Thyroid gland (tissue), 4 donors: Measurements from ENCODE around the gene ABCG5. TPM values are rescaled to one million over a fixed set of nuclear protein-coding genes. Genes with fewer than 3 reads are reported as not detected.

Source experiments
- DNase-seq, 2 donors: peaks; one replicate each; pipeline ENCODE4 v3.0.0-alpha.2; 2019
- H3K27ac ChIP-seq, 3 donors: fragments of 200-600 bp; sonication (generic); 1 replicate in 2 of 3; 2 replicates in 1 of 3; pipeline ENCODE4 v1.5.1; 2016 to 2019; ENCODE audit warnings: mild to moderate bottlenecking in 1 of 3, moderate library complexity in 1 of 3
- H3K27me3 ChIP-seq: fragments of 200-600 bp; sonication (generic); one replicate; pipeline ENCODE4 v1.5.1; 2019
- H3K36me3 ChIP-seq, 2 donors: fragments of 200-600 bp; sonication (generic); one replicate each; pipeline ENCODE4 v1.5.1; 2016 to 2019
- H3K4me1 ChIP-seq, 2 donors: fragments of 200-600 bp; sonication (generic); one replicate each; pipeline ENCODE4 v1.5.1; 2017 to 2019
- H3K4me3 ChIP-seq, 3 donors: fragments of 200-600 bp; sonication (generic); replicated peaks in 1 of 3; 1 replicate in 2 of 3; 2 replicates in 1 of 3; pipeline ENCODE4 v1.5.1; 2016; ENCODE audit warnings: mild to moderate bottlenecking in 1 of 3
- H3K9me3 ChIP-seq: fragments of 200-600 bp; sonication (generic); one replicate; pipeline ENCODE4 v1.5.1; 2017
- POLR2A ChIP-seq, 2 donors: fragments of 450-650 bp; IDR thresholded peaks; one replicate each; pipeline ENCODE4 v1.6.1; 2017; ENCODE audit warnings: antibody characterized with exemption in 2 of 2, mild to moderate bottlenecking in 2 of 2, moderate library complexity in 1 of 2
- WGBS, 2 donors: methylation state at CpG; one replicate each; pipeline ENCODE4 v1.1.5; 2017; 5-methylcytosine and 5-hydroxymethylcytosine counted together
- intact Hi-C: fragments of 100-400 bp; cut with DNase I; formaldehyde crosslinking; loops from one replicate; pipeline ENCODE4 v1.15.1; 2023
- total RNA-seq, 4 donors: library from RNA; depleted of rRNA; stranded (reverse); fragments of >200 nt; gene quantifications; one replicate each; pipeline ENCODE4 v1.2.3, GENCODE V29; 2016
- TF ChIP-seq, protein P1 (sequence below), 6 experiments: fragments of 200-600 bp in 3 of 6; fragments of 450-650 bp in 3 of 6; sonication (generic) in 3 of 6; IDR thresholded peaks; one replicate each; pipeline ENCODE4 v1.5.1; 2016 to 2019; ENCODE audit warnings: antibody characterized with exemption in 6 of 6, mild to moderate bottlenecking in 2 of 6, inconsistent platforms in 1 of 6, moderate library complexity in 1 of 6

ABCG5 gene
- total RNA-seq, 4 donors from 2014 or later = not detected

- Histone ChIP-seq H3K27me3 (no peaks in the 10 kb centered on the region), H3K36me3 (peaks cover 0 to 8% of the 10 kb centered on the region in 2 donors)
These were observed 37.7 kb downstream of the ABCG5 start for GRCh38 chr2:43800894-43801293.

GRCh38 chr2:43798300-43798699 is 40.3 kb downstream of the ABCG5 start:
- peaks cover 4% of the 10 kb centered on the region in 2 donors for H3K36me3 ChIP-seq
- H3K4me1 ChIP-seq = no peaks in the 10 kb centered on the region
- H3K9me3 ChIP-seq = no peaks in the 10 kb centered on the region
- H3K27me3 ChIP-seq = no peaks in the 10 kb centered on the region
- DNase-seq = no peak
- WGBS, 2 donors = 77 to 81% methylated on average over 4 of the region's 4 CpGs
- TF ChIP-seq, protein P1, sequence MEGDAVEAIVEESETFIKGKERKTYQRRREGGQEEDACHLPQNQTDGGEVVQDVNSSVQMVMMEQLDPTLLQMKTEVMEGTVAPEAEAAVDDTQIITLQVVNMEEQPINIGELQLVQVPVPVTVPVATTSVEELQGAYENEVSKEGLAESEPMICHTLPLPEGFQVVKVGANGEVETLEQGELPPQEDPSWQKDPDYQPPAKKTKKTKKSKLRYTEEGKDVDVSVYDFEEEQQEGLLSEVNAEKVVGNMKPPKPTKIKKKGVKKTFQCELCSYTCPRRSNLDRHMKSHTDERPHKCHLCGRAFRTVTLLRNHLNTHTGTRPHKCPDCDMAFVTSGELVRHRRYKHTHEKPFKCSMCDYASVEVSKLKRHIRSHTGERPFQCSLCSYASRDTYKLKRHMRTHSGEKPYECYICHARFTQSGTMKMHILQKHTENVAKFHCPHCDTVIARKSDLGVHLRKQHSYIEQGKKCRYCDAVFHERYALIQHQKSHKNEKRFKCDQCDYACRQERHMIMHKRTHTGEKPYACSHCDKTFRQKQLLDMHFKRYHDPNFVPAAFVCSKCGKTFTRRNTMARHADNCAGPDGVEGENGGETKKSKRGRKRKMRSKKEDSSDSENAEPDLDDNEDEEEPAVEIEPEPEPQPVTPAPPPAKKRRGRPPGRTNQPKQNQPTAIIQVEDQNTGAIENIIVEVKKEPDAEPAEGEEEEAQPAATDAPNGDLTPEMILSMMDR (IDR thresholded peaks at IDR 0.05) = peak in 1 of 6 experiments; percentile 15
- no peak for TF ChIP-seq POLR2A (IDR thresholded peaks at IDR 0.05)
- H3K27ac ChIP-seq = no peak overlapping the region
- H3K4me3 ChIP-seq = no peak overlapping the region
- intact Hi-C loops = no loop called here

More at GRCh38 chr2:43800894-43801293, 37.7 kb downstream of the ABCG5 start:
- no peaks in the 10 kb centered on the region for H3K9me3 ChIP-seq
- DNase-seq = no peak
- intact Hi-C loops = no loop called here
- no peak overlapping the region for H3K4me3 ChIP-seq
- TF ChIP-seq, protein P1 (IDR thresholded peaks at IDR 0.05) = no peak
- TF ChIP-seq POLR2A (IDR thresholded peaks at IDR 0.05) = no peak
- no peak overlapping the region for H3K27ac ChIP-seq
- no peaks in the 10 kb centered on the region for H3K4me1 ChIP-seq

GRCh38 chr2:43796206-43796605 is 42.4 kb downstream of the ABCG5 start:
- Histone ChIP-seq H3K36me3 (peaks cover 4% of the 10 kb centered on the region in 2 donors), H3K9me3 (no peaks in the 10 kb centered on the region), H3K27ac (no peak overlapping the region), H3K4me3 (no peak overlapping the region), H3K4me1 (peaks cover 0 to 1% of the 10 kb centered on the region in 2 donors), H3K27me3 (no peaks in the 10 kb centered on the region)
- DNase-seq = no peak
- intact Hi-C loops = no loop called here
- no peak for TF ChIP-seq POLR2A (IDR thresholded peaks at IDR 0.05)
- TF ChIP-seq, protein P1 (IDR thresholded peaks at IDR 0.05) = no peak
- WGBS, 2 donors = 71 to 86% methylated on average over 1 of the region's 1 CpG

DNA sequence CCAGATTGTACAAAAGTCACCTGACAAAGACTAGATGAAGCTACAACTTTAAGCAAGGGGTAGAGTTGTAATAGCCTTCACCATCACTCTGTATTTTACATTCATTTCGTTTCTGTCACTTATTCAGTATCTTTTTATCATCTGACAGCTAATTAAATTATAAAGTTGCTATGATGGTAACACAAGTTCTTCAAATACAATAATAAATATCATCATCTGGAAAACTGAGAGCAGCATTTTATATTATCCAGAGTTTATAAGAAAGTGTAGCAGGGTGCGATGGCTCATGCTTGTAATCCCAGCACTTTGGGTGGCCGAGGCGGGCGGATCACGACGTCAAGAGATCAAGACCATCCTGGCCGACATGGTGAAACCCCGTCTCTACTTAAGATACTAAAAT is 43.7 kb downstream of the ABCG5 start:
- Histone ChIP-seq H3K9me3 (no peaks in the 10 kb centered on the region), H3K27ac (no peak overlapping the region), H3K4me3 (no peak overlapping the region), H3K4me1 (peaks cover 0 to 4% of the 10 kb centered on the region in 2 donors), H3K36me3 (peaks cover 7 to 8% of the 10 kb centered on the region in 2 donors), H3K27me3 (no peaks in the 10 kb centered on the region)
- 92 to 96% methylated on average over 9 of the region's 9 CpGs for WGBS, 2 donors
- intact Hi-C loops = no loop called here
- no peak for DNase-seq
- TF ChIP-seq POLR2A (IDR thresholded peaks at IDR 0.05) = no peak
- TF ChIP-seq, protein P1 (IDR thresholded peaks at IDR 0.05) = no peak

DNA sequence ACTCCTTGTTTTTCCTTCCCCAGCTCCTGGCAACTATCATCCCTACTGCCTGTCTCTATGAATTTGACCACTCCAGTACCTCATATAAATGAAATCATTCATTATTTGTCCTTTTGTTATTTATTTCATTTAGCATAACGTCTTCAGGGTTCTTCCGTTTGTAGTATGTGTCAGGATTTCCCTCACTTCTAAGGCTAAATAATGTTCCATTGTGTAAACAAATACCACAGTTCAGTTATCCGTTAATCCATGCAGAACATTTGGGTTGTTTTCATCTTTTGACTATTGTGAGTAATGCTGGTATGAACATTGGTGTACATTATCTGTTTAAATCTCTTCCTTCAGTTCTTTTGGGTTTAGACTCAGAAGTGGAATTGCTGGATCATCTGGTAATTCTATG is 46.0 kb downstream of the ABCG5 start:
- TF ChIP-seq, protein P1 (IDR thresholded peaks at IDR 0.05) = no peak
- DNase-seq = no peak
- H3K36me3 ChIP-seq = peaks cover 8 to 12% of the 10 kb centered on the region in 2 donors
- H3K4me1 ChIP-seq = peaks cover 0 to 4% of the 10 kb centered on the region in 2 donors
- H3K27ac ChIP-seq = no peak overlapping the region
- H3K4me3 ChIP-seq = no peak overlapping the region
- H3K9me3 ChIP-seq = no peaks in the 10 kb centered on the region
- WGBS, 2 donors = 93 to 94% methylated on average over 3 of the region's 3 CpGs
- intact Hi-C loops = no loop called here
- H3K27me3 ChIP-seq = no peaks in the 10 kb centered on the region
